BJ (cell line): ENCODE results near the gene EFHC1. TPM values are rescaled to one million over a fixed set of nuclear protein-coding genes. Genes with fewer than 3 reads are reported as not detected.
A peak's percentile ranks its signal among the peaks of the same experiment; 100 is the strongest.

ENCODE experiments used
- CTCF ChIA-PET: fragments of 350-600 bp; formaldehyde crosslinking; extraction: SDS; loops from one replicate; lab custom pipeline; 2021; ENCODE audit warnings: antibody characterized with exemption, inconsistent platforms; lab: Yijun Ruan, JAX
- POLR2A ChIA-PET: fragments of 300-600 bp; sonication (Branson Sonifier 250); formaldehyde crosslinking; extraction: SDS; loops from one replicate; lab custom pipeline; 2021; ENCODE audit warnings: antibody characterized with exemption; lab: Charles Lee
- DNase-seq: peaks from one replicate; pipeline ENCODE4 v3.0.0-alpha.2; 2011; ENCODE audit warnings: low read depth
- H3K27me3 ChIP-seq: 2 replicates; pipeline ENCODE4 v1.6.0; 2011; ENCODE audit warnings: low read length; ENCODE audit not compliant: control insufficient read depth, insufficient read depth
- H3K36me3 ChIP-seq: 2 replicates; pipeline ENCODE4 v1.5.1; 2011; ENCODE audit warnings: low read length; ENCODE audit not compliant: control insufficient read depth, insufficient read depth
- H3K4me3 ChIP-seq: 2 replicates; pipeline ENCODE4 v1.5.1; 2011; ENCODE audit warnings: low read depth, mild to moderate bottlenecking, control low read depth, low read length
- CTCF ChIP-seq: IDR thresholded peaks from 2 replicates; pipeline ENCODE4 v1.5.1; 2011; ENCODE audit warnings: low read depth, mild to moderate bottlenecking, control low read depth, inconsistent platforms, low read length, moderate library complexity; ENCODE audit not compliant: insufficient read depth
- polyA plus RNA-seq: library from polyadenylated mRNA; depleted of rRNA; stranded (reverse); fragments of >200 nt; gene quantifications from 2 replicates; pipeline ENCODE4 v1.2.3, GENCODE V29; 2011

The EFHC1 gene
- polyA plus RNA-seq, 1 experiment: 16.6 TPM

DNA sequence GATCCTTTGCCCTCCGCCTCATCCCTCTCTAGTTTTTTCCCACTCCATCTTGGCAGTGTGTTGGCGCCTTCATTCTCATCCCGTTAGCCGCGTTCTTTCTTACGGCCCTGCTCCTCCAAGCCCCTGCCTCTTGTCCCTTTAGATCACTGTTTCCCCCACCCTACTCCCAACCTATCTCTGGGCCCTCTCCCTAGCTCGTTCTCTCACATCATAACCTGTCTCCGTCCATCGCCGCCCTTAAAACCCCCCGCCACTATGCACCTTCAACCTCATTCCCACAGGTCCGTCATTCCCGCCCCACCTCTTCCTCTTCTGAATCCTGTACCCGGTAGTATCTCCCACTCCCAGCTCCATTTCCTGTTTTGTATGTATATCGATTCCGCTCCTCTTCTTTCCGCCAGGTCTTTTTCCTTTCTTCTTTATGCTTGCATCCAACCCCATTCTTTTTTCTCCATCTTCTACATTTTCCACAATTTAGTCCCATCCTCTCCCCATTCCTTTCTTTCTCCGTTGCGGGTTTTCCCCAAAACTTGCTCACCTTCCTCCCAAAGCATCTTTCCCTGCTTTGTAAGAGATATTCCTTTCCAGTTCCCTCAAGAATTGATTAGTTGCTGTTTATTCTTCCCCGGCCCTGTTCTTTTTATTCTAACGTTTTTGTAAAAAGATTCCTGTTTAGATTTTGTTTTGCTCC is 671 bp downstream of the EFHC1 start:
- H3K27me3 ChIP-seq: no peaks in the 10 kb centered on the region
- ChIA-PET POLR2A (no interaction called here), CTCF (interaction anchor here (1.1 to 3.8 kb wide), 6 partner anchors 65 to 242 kb away, joined by 3 to 22 read pairs (median 6); partner anchors contain the start of gene TRAM2)
- TF ChIP-seq CTCF: no peak
- no peak for DNase-seq
- peak overlapping the region; percentile 84 for H3K4me3 ChIP-seq
- no peaks in the 10 kb centered on the region for H3K36me3 ChIP-seq

- H3K4me3 ChIP-seq: no peak overlapping the region
- ChIA-PET POLR2A (no interaction called here), CTCF (interaction anchor here (1.1 to 3.8 kb wide), 4 partner anchors 63 to 240 kb away, joined by 3 to 22 read pairs (median 3); no protein-coding TSS in a partner anchor)
- no peak for DNase-seq
- TF ChIP-seq CTCF: no peak
- no peaks in the 10 kb centered on the region for H3K27me3 ChIP-seq
- no peaks in the 10 kb centered on the region for H3K36me3 ChIP-seq
Measured at GRCh38 chr6:52422156-52422555, 2.0 kb downstream of the EFHC1 start.

DNA sequence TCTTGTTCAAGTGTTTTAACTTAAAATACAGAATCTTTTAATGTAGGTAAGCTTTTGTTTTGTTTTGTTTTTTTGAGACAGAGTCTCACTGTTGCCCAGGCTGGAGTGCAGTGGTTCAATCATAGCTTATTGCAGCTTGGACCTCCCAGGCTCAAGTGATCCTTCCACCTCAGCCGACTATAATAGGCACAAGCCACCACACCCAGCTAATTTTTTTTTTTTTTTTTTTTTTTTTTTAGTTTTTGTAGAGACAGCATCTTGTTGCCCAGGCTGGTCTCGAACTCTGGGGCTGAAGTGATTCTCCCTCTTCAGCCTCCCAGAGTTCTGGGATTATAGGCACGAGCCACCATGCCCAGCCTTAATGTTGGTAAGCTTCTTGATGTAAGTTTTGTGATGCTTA is 3.3 kb downstream of the EFHC1 start:
- H3K36me3 ChIP-seq: no peaks in the 10 kb centered on the region
- no peak for TF ChIP-seq CTCF
- DNase-seq: no peak
- no peaks in the 10 kb centered on the region for H3K27me3 ChIP-seq
- ChIA-PET CTCF (interaction anchor here (0.7 to 1.9 kb wide), 7 partner anchors 15 to 240 kb away, joined by 3 to 6 read pairs (median 3); no protein-coding TSS in a partner anchor), POLR2A (interaction anchor here (1.1 kb wide), 1 partner anchor 150 kb away, joined by 3 read pairs; no protein-coding TSS in a partner anchor)
- H3K4me3 ChIP-seq: no peak overlapping the region

GRCh38 chr6:52423971-52424381 is 3.8 kb downstream of the EFHC1 start:
- CTCF ChIA-PET: interaction anchor here (0.5 to 1.9 kb wide), 9 partner anchors 15 to 239 kb away, joined by 3 to 6 read pairs (median 3); no protein-coding TSS in a partner anchor

More at GRCh38 chr6:52423971-52424381, 3.8 kb downstream of the EFHC1 start:
- no peak for TF ChIP-seq CTCF
- Histone ChIP-seq H3K27me3 (no peaks in the 10 kb centered on the region), H3K4me3 (no peak overlapping the region), H3K36me3 (no peaks in the 10 kb centered on the region)
- DNase-seq: peak; percentile 51
- POLR2A ChIA-PET: interaction anchor here (1.1 kb wide), 1 partner anchor 149 kb away, joined by 3 read pairs; no protein-coding TSS in a partner anchor
